A549 treated with GW870086 at 1 μM for 4 hours (cell line): ENCODE results near the gene CDCA7L. TPM values are rescaled to one million over a fixed set of nuclear protein-coding genes. Genes with fewer than 3 reads are reported as not detected.

Experiments used
- total RNA-seq: library from RNA; stranded (reverse); fragments of 200-300 nt; extraction: Qiagen RNA extraction; gene quantifications from 5 replicates; pipeline ENCODE4 v1.2.3, GENCODE V29; 2022; ENCODE audit warnings: low read depth

Gene CDCA7L
- total RNA-seq: 14.6 to 17.8 TPM (median 16.6 TPM) in 5 replicates

DNA sequence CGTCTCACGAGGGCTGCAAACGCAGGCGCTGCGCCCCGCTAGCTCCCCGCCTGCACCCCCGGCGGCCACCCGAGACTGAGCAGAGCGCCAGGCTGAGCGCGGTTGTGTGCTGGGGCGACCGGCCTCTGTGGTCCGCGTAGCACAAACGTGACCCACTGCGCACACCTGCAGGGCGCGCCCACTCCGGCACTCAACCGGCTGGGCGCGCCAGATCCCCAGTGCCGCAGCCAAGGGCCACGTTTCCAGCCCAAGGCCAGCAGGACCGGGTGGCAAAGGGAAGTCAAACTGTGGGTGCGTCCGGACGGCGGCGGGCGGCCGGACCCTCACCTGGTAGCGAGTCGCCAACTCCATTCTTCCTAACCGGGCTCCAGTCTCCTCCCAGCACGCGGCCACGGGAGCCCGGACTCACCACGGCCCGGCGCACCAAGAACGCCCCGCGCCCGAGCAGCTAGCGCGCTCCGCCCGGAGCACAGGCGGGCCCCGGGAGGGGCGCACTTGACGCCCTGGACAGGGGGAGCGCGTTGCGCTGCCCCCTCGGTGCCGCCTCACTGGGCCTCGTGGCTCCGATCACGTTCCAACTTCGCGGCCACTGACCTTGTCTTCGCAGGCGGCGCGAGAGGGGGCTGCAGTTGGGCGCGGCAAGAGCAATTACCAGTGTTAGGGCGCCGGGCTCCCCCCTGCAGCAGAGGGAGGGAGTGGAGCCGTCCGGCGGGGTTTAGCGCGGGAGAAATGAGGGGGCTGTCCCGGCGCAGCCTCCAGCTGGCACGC is at the start of gene CDCA7L:
Gene CDCA7L (minus strand): TSS at position 446 of the 768 bp plus-strand sequence. CDS start 95 bp downstream, at position 351.

